Neural crest cell (in vitro differentiated cells): ENCODE data around the gene ACER2. TPM values are rescaled to one million over a fixed set of nuclear protein-coding genes. Genes with fewer than 3 reads are reported as not detected.

Experiments used
- DNase-seq: peaks from one replicate; pipeline ENCODE4 v3.0.0; 2021; ENCODE audit warnings: low read depth, mixed read lengths, low spot score
- H3K27ac Mint-ChIP-seq: one replicate; pipeline ENCODE4 v1.8.0; 2021; ENCODE audit warnings: mild to moderate bottlenecking, mixed read lengths; ENCODE audit not compliant: unreplicated experiment
- H3K27me3 Mint-ChIP-seq: 2 replicates; pipeline ENCODE4 v1.8.0; 2021; ENCODE audit warnings: low read depth, mild to moderate bottlenecking, mixed read lengths
- H3K36me3 Mint-ChIP-seq: 2 replicates; pipeline ENCODE4 v1.8.0; 2021; ENCODE audit warnings: low read depth, mild to moderate bottlenecking, mixed read lengths
- H3K4me1 Mint-ChIP-seq: 2 replicates; pipeline ENCODE4 v1.8.0; 2021; ENCODE audit warnings: mixed read lengths
- H3K4me3 Mint-ChIP-seq: one replicate; pipeline ENCODE4 v1.8.0; 2021; ENCODE audit warnings: mild to moderate bottlenecking, mixed read lengths
- H3K9me3 Mint-ChIP-seq: 2 replicates; pipeline ENCODE4 v1.8.0; 2021; ENCODE audit warnings: mixed read lengths
- CTCF ChIP-seq: fragments of 200-600 bp; sonication (generic); conservative IDR thresholded peaks from 2 replicates; pipeline ENCODE4 v1.5.0; 2021; ENCODE audit warnings: antibody characterized with exemption, mild to moderate bottlenecking
- total RNA-seq: library from RNA; stranded (reverse); gene quantifications from 2 replicates; pipeline ENCODE4 v1.2.1, GENCODE V29; 2021

ACER2 gene
- total RNA-seq, 1 donor from 2014 or later, result 5.6 TPM

DNA sequence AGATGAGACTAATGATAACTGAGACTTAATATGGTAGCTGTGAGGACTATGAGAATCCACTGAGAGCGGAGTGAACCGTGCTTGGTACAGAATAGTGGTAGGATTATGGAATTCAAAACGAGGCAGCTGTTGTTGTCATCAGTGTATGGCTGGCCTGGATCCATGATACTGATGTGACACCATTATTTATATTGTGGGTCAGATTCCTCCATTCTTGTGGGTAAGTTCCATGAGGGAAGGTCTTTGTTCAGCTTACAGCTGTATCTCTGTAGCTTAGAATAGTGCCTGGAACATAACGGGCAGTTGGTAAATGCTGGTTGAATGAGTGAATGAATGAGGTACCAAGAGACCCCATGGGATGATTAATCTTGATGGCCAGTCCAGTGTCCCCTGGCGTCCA is 61.8 kb downstream of the ACER2 start:
- TF ChIP-seq CTCF, result no peak
- no peaks in the 10 kb centered on the region for H3K9me3 Mint-ChIP-seq
- peaks cover 6% of the 10 kb centered on the region for H3K4me1 Mint-ChIP-seq
- no peak for DNase-seq
- no peak overlapping the region for H3K27ac Mint-ChIP-seq
- H3K27me3 Mint-ChIP-seq, result peaks cover 14% of the 10 kb centered on the region
- H3K36me3 Mint-ChIP-seq, result no peaks in the 10 kb centered on the region
- no peak overlapping the region for H3K4me3 Mint-ChIP-seq

GRCh38 chr9:19470981-19471650 is 62.3 kb downstream of the ACER2 start:
- peaks cover 14% of the 10 kb centered on the region for H3K27me3 Mint-ChIP-seq
- H3K9me3 Mint-ChIP-seq, result no peaks in the 10 kb centered on the region
- no peak for DNase-seq
- TF ChIP-seq CTCF, result no peak
- no peak overlapping the region for H3K27ac Mint-ChIP-seq
- no peak overlapping the region for H3K4me3 Mint-ChIP-seq
- no peaks in the 10 kb centered on the region for H3K36me3 Mint-ChIP-seq
- H3K4me1 Mint-ChIP-seq, result peaks cover 6% of the 10 kb centered on the region

GRCh38 chr9:19471737-19472648 is 63.2 kb downstream of the ACER2 start:
- TF ChIP-seq CTCF, result peak; percentile 78
- no peak overlapping the region for H3K27ac Mint-ChIP-seq
- H3K27me3 Mint-ChIP-seq, result peaks cover 14% of the 10 kb centered on the region
- no peak overlapping the region for H3K4me3 Mint-ChIP-seq
- peaks cover 6% of the 10 kb centered on the region for H3K4me1 Mint-ChIP-seq
- peak; percentile 68 for DNase-seq
- H3K36me3 Mint-ChIP-seq, result no peaks in the 10 kb centered on the region
- no peaks in the 10 kb centered on the region for H3K9me3 Mint-ChIP-seq

GRCh38 chr9:19473605-19474004 is 64.8 kb downstream of the ACER2 start:
- no peak for TF ChIP-seq CTCF
- no peak for DNase-seq
- no peak overlapping the region for H3K4me3 Mint-ChIP-seq
- H3K27me3 Mint-ChIP-seq, result peaks cover 14% of the 10 kb centered on the region
- H3K27ac Mint-ChIP-seq, result no peak overlapping the region
- H3K9me3 Mint-ChIP-seq, result no peaks in the 10 kb centered on the region
- no peaks in the 10 kb centered on the region for H3K36me3 Mint-ChIP-seq
- H3K4me1 Mint-ChIP-seq, result peaks cover 6% of the 10 kb centered on the region

GRCh38 chr9:19479874-19480273 is 71.1 kb downstream of the ACER2 start:
- Mint-ChIP-seq H3K27ac (no peak overlapping the region), H3K9me3 (no peaks in the 10 kb centered on the region), H3K36me3 (no peaks in the 10 kb centered on the region), H3K4me3 (no peak overlapping the region), H3K27me3 (no peaks in the 10 kb centered on the region), H3K4me1 (peaks cover 13% of the 10 kb centered on the region)
- DNase-seq, result no peak
- TF ChIP-seq CTCF, result no peak
